SH-SY5Y (cell line): ENCODE data around the gene USP17L30.

Experiments
- GATA2 ChIP-seq: IDR thresholded peaks from 2 replicates; pipeline ENCODE4 v1.6.1; 2011; ENCODE audit warnings: mild to moderate bottlenecking, low read depth, low read length
- GATA3 ChIP-seq: IDR thresholded peaks from 2 replicates; pipeline ENCODE4 v1.6.1; 2011; ENCODE audit warnings: low read depth, mild to moderate bottlenecking, low read length, moderate library complexity

- no peak for TF ChIP-seq GATA3
- no peak for TF ChIP-seq GATA2
These were observed 46.9 kb downstream of the USP17L30 start for GRCh38 chr4:9409793-9410192.
